ENCODE measurements around the gene CORIN. TPM values are rescaled to one million over a fixed set of nuclear protein-coding genes. Genes with fewer than 3 reads are reported as not detected.

The CORIN gene
- total and polyA plus RNA-seq, 4 donors = 0.02 to 0.23 (median 0.15) TPM

- H3K27me3 ChIP-seq (ENCODE audit: control insufficient read depth in 4 of 4, insufficient read depth in 4 of 4, low read length in 3 of 4) = no peaks in the 10 kb centered on the region
- H3K36me3 ChIP-seq (ENCODE audit: control insufficient read depth in 4 of 4, insufficient read depth in 3 of 4, low read depth in 1 of 4, low read length in 3 of 4) = no peaks in the 10 kb centered on the region
- H3K4me3 ChIP-seq (ENCODE audit: low read depth in 1 of 3, low read length in 3 of 3) = no peak overlapping the region
- no peak for TF ChIP-seq TAF1 (conservative IDR thresholded peaks at IDR 0.05)
- TF ChIP-seq CTCF (IDR thresholded peaks at IDR 0.05; ENCODE audit: low read depth, low read length, missing input control) = no peak
- no peak for TF ChIP-seq FOXA1 (IDR thresholded peaks at IDR 0.05)
- TF ChIP-seq RAD21 (IDR thresholded peaks at IDR 0.05) = no peak
- TF ChIP-seq REST (IDR thresholded peaks at IDR 0.05) = no peak
- TF ChIP-seq FOXA2 (IDR thresholded peaks at IDR 0.05) = no peak
- no peak for TF ChIP-seq HNF4G (IDR thresholded peaks at IDR 0.05)
- no peak for TF ChIP-seq EGR1 (IDR thresholded peaks at IDR 0.05; ENCODE audit: low read depth in 2 of 2)
- no peak for TF ChIP-seq YY1 (IDR thresholded peaks at IDR 0.05)
- TF ChIP-seq RXRA (IDR thresholded peaks at IDR 0.05) = no peak
- no peak for TF ChIP-seq NR2F2 (IDR thresholded peaks at IDR 0.05)
- TF ChIP-seq SP1 (IDR thresholded peaks at IDR 0.05) = no peak
- no peak overlapping the region for H3K9ac ChIP-seq (ENCODE audit: low read depth in 1 of 2, low read length in 2 of 2)
- H3K27ac ChIP-seq (ENCODE audit: low read depth in 1 of 2, low read length in 2 of 2) = no peak overlapping the region
- no peaks in the 10 kb centered on the region for H3K4me1 ChIP-seq (ENCODE audit: control insufficient read depth in 4 of 4, insufficient read depth in 4 of 4, low read length in 3 of 4)
- no peak for DNase-seq (ENCODE audit: low spot score)
- WGBS = 79% methylated on average over 3 of the region's 3 CpGs
- no peaks in the 10 kb centered on the region for H3K9me3 ChIP-seq (ENCODE audit: control insufficient read depth in 4 of 4, low read length in 3 of 4)
These were observed 170.3 kb downstream of the CORIN start for GRCh38 chr4:47667552-47667951.

GRCh38 chr4:47664051-47664826 is 173.6 kb downstream of the CORIN start:
- no peak for DNase-seq (ENCODE audit: low spot score)
- TF ChIP-seq CTCF (IDR thresholded peaks at IDR 0.05; ENCODE audit: low read depth, low read length, missing input control) (no peak), GABPA (IDR thresholded peaks at IDR 0.05 in 1 of 2, conservative IDR thresholded peaks at IDR 0.05 in 1 of 2) (no peak), SP1 (IDR thresholded peaks at IDR 0.05) (no peak), FOXA2 (IDR thresholded peaks at IDR 0.05) (no peak), ZBTB33 (IDR thresholded peaks at IDR 0.05) (no peak), RXRA (IDR thresholded peaks at IDR 0.05) (no peak), RAD21 (IDR thresholded peaks at IDR 0.05) (no peak), YY1 (IDR thresholded peaks at IDR 0.05) (no peak), TAF1 (conservative IDR thresholded peaks at IDR 0.05) (no peak), JUND (IDR thresholded peaks at IDR 0.05) (no peak), EGR1 (IDR thresholded peaks at IDR 0.05; ENCODE audit: low read depth in 2 of 2) (no peak), HNF4A (conservative IDR thresholded peaks at IDR 0.05) (no peak), MAX (IDR thresholded peaks at IDR 0.05) (no peak), REST (IDR thresholded peaks at IDR 0.05) (no peak), FOXA1 (IDR thresholded peaks at IDR 0.05) (no peak), HNF4G (IDR thresholded peaks at IDR 0.05) (no peak)
- no peak overlapping the region for H3K4me3 ChIP-seq (ENCODE audit: low read depth in 1 of 3, low read length in 3 of 3)
- no peaks in the 10 kb centered on the region for H3K36me3 ChIP-seq (ENCODE audit: control insufficient read depth in 4 of 4, insufficient read depth in 3 of 4, low read depth in 1 of 4, low read length in 3 of 4)
- 89% methylated on average over 8 of the region's 8 CpGs for WGBS
- H3K9me3 ChIP-seq (ENCODE audit: control insufficient read depth in 4 of 4, low read length in 3 of 4) = no peaks in the 10 kb centered on the region
- H3K27me3 ChIP-seq (ENCODE audit: control insufficient read depth in 4 of 4, insufficient read depth in 4 of 4, low read length in 3 of 4) = no peaks in the 10 kb centered on the region
- H3K27ac ChIP-seq (ENCODE audit: low read depth in 1 of 2, low read length in 2 of 2) = no peak overlapping the region
- no peaks in the 10 kb centered on the region for H3K4me1 ChIP-seq (ENCODE audit: control insufficient read depth in 4 of 4, insufficient read depth in 4 of 4, low read length in 3 of 4)
- H3K9ac ChIP-seq (ENCODE audit: low read depth in 1 of 2, low read length in 2 of 2) = no peak overlapping the region
